GM13976 (cell line): ENCODE results near the gene FOXP1.

Source experiments
- DNase-seq: peaks from one replicate; pipeline ENCODE4 v3.0.0; 2012; ENCODE audit warnings: low spot score
- in situ Hi-C: fragments of 300-500 bp; cut with MboI; formaldehyde crosslinking; loops from one replicate; pipeline ENCODE4 v1.12.0; 2022; ENCODE audit warnings: low sequenced_read_pairs, mixed read lengths, inconsistent platforms; ENCODE audit not compliant: unreplicated experiment
- TF ChIP-seq, protein P1 (sequence below): IDR thresholded peaks from 2 replicates; pipeline ENCODE4 v1.5.1; 2012; ENCODE audit warnings: borderline replicate concordance, mild to moderate bottlenecking; ENCODE audit not compliant: insufficient read depth; ENCODE audit errors: extremely low read depth, missing control alignments, control extremely low read depth

The FOXP1 gene

DNA sequence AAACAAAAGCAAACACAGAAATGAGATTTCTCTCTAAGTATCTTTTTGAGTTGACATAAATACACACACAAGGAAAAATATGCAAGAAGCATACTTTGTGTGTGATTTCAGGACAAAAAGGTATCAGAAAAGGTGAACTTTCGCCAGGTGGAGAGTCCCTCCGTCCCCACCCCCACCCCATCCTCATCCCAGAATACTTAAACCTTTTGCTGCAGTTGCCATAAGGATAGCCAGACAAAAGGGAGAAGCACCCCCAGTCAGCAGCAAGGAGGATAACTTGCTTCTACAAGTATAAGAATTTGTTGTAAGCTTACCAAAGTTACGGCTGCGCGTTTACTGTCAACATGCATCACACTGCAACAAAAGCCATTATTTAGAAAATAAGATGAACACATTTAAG lies 10.3 kb downstream of the FOXP1 start:
- no peak for DNase-seq
- TF ChIP-seq, protein P1, sequence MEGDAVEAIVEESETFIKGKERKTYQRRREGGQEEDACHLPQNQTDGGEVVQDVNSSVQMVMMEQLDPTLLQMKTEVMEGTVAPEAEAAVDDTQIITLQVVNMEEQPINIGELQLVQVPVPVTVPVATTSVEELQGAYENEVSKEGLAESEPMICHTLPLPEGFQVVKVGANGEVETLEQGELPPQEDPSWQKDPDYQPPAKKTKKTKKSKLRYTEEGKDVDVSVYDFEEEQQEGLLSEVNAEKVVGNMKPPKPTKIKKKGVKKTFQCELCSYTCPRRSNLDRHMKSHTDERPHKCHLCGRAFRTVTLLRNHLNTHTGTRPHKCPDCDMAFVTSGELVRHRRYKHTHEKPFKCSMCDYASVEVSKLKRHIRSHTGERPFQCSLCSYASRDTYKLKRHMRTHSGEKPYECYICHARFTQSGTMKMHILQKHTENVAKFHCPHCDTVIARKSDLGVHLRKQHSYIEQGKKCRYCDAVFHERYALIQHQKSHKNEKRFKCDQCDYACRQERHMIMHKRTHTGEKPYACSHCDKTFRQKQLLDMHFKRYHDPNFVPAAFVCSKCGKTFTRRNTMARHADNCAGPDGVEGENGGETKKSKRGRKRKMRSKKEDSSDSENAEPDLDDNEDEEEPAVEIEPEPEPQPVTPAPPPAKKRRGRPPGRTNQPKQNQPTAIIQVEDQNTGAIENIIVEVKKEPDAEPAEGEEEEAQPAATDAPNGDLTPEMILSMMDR: no peak
- in situ Hi-C loops: no loop called here

DNA sequence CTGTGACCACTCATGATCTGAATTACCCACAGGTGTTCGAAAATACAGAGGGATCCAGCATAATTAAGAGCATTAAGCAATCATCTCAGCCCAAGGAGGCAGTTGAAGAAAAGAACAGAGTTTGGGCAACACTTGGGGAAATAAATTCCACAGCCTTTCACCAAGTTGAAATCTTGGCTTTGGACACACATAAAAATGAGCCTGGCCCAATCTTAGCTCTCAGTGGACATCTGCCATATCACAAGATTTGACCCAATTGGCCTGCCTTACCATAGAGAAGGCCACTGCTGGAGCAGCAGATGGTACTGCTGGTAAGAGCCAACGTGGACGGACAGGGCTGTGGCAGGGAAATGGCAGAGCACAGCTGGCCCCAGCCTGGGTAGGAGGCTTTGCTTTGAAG lies 13.0 kb downstream of the FOXP1 start:
- in situ Hi-C loops: no loop called here
- TF ChIP-seq, protein P1: no peak

DNA sequence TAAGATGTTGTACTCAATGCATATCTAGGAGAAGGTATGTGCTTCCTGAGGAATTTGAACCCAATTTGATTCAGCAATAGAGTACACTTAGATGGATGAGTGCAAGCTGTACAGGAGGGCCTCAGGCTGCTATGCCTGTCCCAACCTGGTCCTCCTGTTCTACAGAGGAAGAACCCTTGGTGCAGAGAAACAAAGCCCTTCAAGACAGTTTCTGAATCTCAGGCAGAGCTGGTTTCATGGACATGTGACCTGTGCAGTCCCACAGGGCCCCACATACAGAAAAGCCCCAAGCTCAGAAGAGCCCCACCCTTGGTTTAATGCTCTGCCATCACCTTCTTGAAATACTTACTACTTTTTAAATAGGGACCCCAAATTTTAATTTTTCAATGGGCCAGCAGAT lies 15.3 kb downstream of the FOXP1 start:
- in situ Hi-C loops: no loop called here
- TF ChIP-seq, protein P1: no peak
- DNase-seq: no peak

More for the DNA sequence above, 13.0 kb downstream of the FOXP1 start:
- DNase-seq: no peak

DNA sequence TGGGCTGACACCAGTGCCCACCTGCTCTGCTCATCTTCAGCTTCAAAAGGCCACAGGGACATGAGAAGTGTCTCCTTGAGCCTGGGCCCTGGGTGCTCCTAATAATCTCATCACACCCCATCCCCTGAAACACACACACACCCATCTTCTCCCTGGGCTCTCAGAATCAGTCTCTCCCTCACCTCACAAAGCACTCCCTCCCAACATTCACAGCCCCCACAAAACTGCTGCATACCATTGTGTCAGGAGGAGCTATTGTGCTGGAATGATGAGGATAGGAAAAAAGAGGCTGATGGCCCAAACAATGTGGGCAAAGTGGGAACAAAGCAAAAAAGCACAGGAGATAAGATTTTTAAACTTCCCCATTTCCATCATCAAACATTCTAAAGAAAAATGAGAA lies 16.8 kb downstream of the FOXP1 start:
- DNase-seq: no peak
- in situ Hi-C loops: no loop called here
- TF ChIP-seq, protein P1: no peak

DNA sequence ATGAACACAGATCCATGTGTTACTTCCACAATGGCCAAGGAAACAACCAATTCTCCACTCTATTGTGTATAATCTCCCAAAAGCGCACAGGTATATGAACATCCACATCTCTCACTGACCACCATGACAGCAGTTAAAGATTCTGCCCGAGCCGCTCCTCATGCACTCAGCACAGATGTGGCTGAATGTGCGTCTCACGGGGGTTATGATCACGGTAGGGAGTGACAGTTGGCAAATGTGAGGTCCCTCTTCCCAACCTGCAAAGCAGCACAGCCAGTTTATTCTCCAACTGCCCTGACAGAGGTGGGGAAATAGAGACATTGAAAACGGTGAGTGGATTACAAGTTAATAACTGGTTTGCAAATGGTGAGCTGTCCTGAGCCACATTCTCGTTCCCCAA lies 17.6 kb downstream of the FOXP1 start:
- TF ChIP-seq, protein P1: no peak
- in situ Hi-C loops: no loop called here
- no peak for DNase-seq

DNA sequence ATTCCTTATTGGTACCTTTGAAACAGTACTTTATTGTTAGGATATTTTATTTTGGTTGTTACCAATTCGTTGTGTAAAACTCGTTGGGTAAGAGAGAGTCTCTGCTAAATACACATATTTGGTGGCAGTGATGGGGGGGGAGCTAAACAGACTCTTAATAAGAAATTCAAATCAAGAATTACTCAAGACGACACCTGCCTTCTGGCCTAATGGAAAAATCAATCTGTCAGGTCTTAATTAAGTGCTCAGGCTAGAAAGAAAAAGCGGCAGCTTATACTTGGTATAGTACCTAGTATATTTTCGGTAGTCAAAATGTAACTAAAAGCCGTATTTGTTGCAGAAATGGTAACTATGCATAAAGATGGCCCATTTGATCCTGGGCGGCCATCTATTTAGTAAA lies 18.2 kb downstream of the FOXP1 start:
- TF ChIP-seq, protein P1: no peak
- DNase-seq: no peak
- in situ Hi-C loops: no loop called here

DNA sequence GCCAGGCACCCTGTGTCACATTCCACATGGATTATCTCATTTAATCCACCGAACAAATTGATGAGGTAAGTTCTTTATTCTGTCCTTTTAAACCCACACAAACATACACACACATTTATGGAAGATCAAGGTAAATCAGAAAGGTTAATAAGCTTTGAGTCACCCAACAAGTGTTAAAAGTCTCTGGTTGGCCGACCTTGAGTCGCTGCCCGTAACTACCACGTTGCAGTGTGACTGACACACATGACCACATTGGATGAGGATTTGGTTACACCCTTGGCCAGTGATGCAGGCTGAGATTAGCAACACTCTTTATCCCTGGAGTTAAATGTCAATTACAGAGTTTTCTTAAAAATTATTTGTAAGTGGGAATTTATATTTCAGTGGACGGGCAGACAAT lies 19.2 kb downstream of the FOXP1 start:
- DNase-seq: no peak
- in situ Hi-C loops: no loop called here
- TF ChIP-seq, protein P1: no peak
